Activated gamma-delta T cell treated with anti-CD3 and anti-CD28 coated beads, Interleukin-2, amount 50 U/mL, for 16 hours (primary cell): ENCODE data around the gene SC5D.

Experiments
- DNase-seq: peaks from one replicate; pipeline ENCODE4 v3.0.0-alpha.2; 2020; ENCODE audit warnings: low read depth

SC5D gene

GRCh38 chr11:121329781-121330395, 37.3 kb downstream of the SC5D start:
- no peak for DNase-seq

GRCh38 chr11:121330614-121331435, 38.3 kb downstream of the SC5D start:
- no peak for DNase-seq

GRCh38 chr11:121334973-121335710, 42.6 kb downstream of the SC5D start:
- no peak for DNase-seq

GRCh38 chr11:121336279-121336937, 43.8 kb downstream of the SC5D start:
- DNase-seq = no peak

GRCh38 chr11:121337078-121337477, 44.5 kb downstream of the SC5D start:
- DNase-seq = no peak

- no peak for DNase-seq
Measured at GRCh38 chr11:121337740-121338272, 45.2 kb downstream of the SC5D start.

GRCh38 chr11:121338536-121338935, 46.0 kb downstream of the SC5D start:
- DNase-seq = no peak

- DNase-seq = no peak
Measured at GRCh38 chr11:121340032-121340580, 47.5 kb downstream of the SC5D start.

- no peak for DNase-seq
Measured at GRCh38 chr11:121341609-121342008, 49.0 kb downstream of the SC5D start.

- no peak for DNase-seq
Measured at GRCh38 chr11:121344824-121345223, 52.3 kb downstream of the SC5D start.

GRCh38 chr11:121347094-121347493, 54.5 kb downstream of the SC5D start:
- DNase-seq = no peak

GRCh38 chr11:121347813-121348212, 55.2 kb downstream of the SC5D start:
- no peak for DNase-seq

- DNase-seq = no peak
Measured at GRCh38 chr11:121348220-121348875, 55.8 kb downstream of the SC5D start.

- DNase-seq = no peak
Measured at GRCh38 chr11:121349790-121350189, 57.2 kb downstream of the SC5D start.

GRCh38 chr11:121350314-121351082, 57.9 kb downstream of the SC5D start:
- no peak for DNase-seq

GRCh38 chr11:121351083-121351630, 58.6 kb downstream of the SC5D start:
- DNase-seq = no peak

GRCh38 chr11:121352251-121352891, 59.8 kb downstream of the SC5D start:
- DNase-seq = no peak

- DNase-seq = no peak
Measured at GRCh38 chr11:121354192-121354591, 61.6 kb downstream of the SC5D start.

- no peak for DNase-seq
Measured at GRCh38 chr11:121356357-121356756, 63.8 kb downstream of the SC5D start.
